Tibial artery (tissue), 4 donors: Measurements from ENCODE around the gene DCUN1D1.

Source experiments
- DNase-seq, 2 donors: peaks; one replicate each; pipeline ENCODE4 v3.0.0-alpha.2; 2019
- H3K27ac ChIP-seq, 2 donors: fragments of 200-600 bp; sonication (generic) in 1 of 2; 1 replicate in 1 of 2; 2 replicates in 1 of 2; pipeline ENCODE4 v1.5.1; 2018 to 2019; ENCODE audit warnings: mild to moderate bottlenecking in 1 of 2
- H3K27me3 ChIP-seq, 2 donors: fragments of 200-600 bp; sonication (generic) in 1 of 2; one replicate each; pipeline versions ENCODE4 v1.5.1 to v1.6.0; 2016 to 2019
- H3K36me3 ChIP-seq, 3 donors: fragments of 200-600 bp; sonication (generic) in 2 of 3; one replicate each; pipeline ENCODE4 v1.5.1; 2016 to 2019; ENCODE audit warnings: mild to moderate bottlenecking in 2 of 3
- H3K4me1 ChIP-seq, 4 donors: fragments of 200-600 bp; sonication (generic) in 2 of 4; 1 replicate in 3 of 4; 2 replicates in 1 of 4; pipeline ENCODE4 v1.5.1; 2016 to 2019
- H3K4me3 ChIP-seq, 2 donors: fragments of 200-600 bp; sonication (generic) in 1 of 2; 1 replicate in 1 of 2; 2 replicates in 1 of 2; pipeline ENCODE4 v1.5.1; 2018 to 2019; ENCODE audit warnings: mild to moderate bottlenecking in 2 of 2
- H3K9me3 ChIP-seq, 3 donors: fragments of 200-600 bp; sonication (generic) in 1 of 3; one replicate each; pipeline ENCODE4 v1.5.1; 2016 to 2019
- intact Hi-C: fragments of 100-400 bp; cut with DNase I; formaldehyde crosslinking; loops from one replicate; pipeline ENCODE4 v1.15.0; 2023; ENCODE audit warnings: low total_unique reads
- TF ChIP-seq, protein P1 (sequence below), 2 experiments: fragments of 200-600 bp in 1 of 2; fragments of 450-650 bp in 1 of 2; IDR thresholded peaks; one replicate each; pipeline ENCODE4 v1.5.1; 2017 to 2019; ENCODE audit warnings: antibody characterized with exemption in 2 of 2, mild to moderate bottlenecking in 1 of 2, moderate library complexity in 1 of 2

DCUN1D1 gene

GRCh38 chr3:182967218-182968204 is 12.8 kb downstream of the DCUN1D1 start:
- H3K27ac ChIP-seq: no peak overlapping the region
- TF ChIP-seq, protein P1, sequence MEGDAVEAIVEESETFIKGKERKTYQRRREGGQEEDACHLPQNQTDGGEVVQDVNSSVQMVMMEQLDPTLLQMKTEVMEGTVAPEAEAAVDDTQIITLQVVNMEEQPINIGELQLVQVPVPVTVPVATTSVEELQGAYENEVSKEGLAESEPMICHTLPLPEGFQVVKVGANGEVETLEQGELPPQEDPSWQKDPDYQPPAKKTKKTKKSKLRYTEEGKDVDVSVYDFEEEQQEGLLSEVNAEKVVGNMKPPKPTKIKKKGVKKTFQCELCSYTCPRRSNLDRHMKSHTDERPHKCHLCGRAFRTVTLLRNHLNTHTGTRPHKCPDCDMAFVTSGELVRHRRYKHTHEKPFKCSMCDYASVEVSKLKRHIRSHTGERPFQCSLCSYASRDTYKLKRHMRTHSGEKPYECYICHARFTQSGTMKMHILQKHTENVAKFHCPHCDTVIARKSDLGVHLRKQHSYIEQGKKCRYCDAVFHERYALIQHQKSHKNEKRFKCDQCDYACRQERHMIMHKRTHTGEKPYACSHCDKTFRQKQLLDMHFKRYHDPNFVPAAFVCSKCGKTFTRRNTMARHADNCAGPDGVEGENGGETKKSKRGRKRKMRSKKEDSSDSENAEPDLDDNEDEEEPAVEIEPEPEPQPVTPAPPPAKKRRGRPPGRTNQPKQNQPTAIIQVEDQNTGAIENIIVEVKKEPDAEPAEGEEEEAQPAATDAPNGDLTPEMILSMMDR (IDR thresholded peaks at IDR 0.05): no peak

DNA sequence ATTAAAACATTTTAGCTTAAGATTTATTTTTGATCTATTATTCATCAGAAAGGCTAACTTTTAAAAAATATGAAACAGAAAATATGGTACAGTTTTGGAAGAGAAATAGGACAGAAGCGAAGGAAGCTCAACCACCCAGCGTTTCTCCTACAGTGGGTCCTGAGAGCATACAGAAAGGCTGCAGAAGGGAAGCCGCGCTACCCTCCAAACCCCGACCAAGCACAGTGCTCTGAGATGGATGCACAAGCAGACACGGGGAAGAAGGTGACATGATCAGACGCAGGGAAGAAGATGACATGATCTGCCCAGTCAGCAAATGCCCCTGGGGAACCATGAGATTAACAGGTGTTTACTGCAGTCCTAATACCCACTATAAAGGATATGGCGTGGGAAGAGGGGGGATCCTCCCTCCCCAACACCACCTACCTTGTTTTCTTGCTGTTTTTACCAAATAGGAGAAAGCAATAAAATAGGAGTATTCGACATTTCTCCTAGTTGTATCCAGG is 14.4 kb downstream of the DCUN1D1 start:
- H3K27ac ChIP-seq: no peak overlapping the region
- H3K4me1 ChIP-seq: peaks cover 0 to 20% (median 7%) of the 10 kb centered on the region in 4 donors
- DNase-seq: no peak

More at GRCh38 chr3:182967218-182968204, 12.8 kb downstream of the DCUN1D1 start:
- no peaks in the 10 kb centered on the region for H3K9me3 ChIP-seq
- no peaks in the 10 kb centered on the region for H3K27me3 ChIP-seq
- no peak for DNase-seq
- H3K4me1 ChIP-seq: peaks cover 0 to 21% (median 6%) of the 10 kb centered on the region in 4 donors
- no peak overlapping the region for H3K4me3 ChIP-seq
- no peaks in the 10 kb centered on the region for H3K36me3 ChIP-seq
- intact Hi-C loops: no loop called here

DNA sequence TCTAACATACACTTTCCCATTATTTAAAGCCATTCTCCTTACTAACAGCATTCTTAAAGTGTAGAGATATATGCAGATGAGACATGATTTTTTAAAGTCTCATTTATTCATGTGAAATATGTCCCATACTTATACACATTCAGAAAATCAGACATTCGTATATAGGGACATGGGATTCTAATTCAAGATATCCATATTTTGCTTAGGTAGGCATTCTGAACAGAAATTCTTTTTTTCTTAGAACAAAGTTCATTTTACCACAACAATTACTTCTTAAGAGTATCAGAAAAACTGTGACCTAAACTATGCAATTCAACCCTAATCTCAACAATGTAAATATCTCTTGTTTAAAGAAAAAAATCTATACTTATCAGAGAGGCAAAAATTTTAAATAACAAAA is 16.2 kb downstream of the DCUN1D1 start:
- TF ChIP-seq, protein P1 (IDR thresholded peaks at IDR 0.05): no peak
- no peak overlapping the region for H3K27ac ChIP-seq
- intact Hi-C loops: no loop called here
- H3K4me3 ChIP-seq: no peak overlapping the region
- no peak for DNase-seq
- no peaks in the 10 kb centered on the region for H3K27me3 ChIP-seq
- peaks cover 0 to 9% (median 4%) of the 10 kb centered on the region in 4 donors for H3K4me1 ChIP-seq
- H3K36me3 ChIP-seq: peaks cover 0 to 5% (median 5%) of the 10 kb centered on the region in 3 donors
- H3K9me3 ChIP-seq: no peaks in the 10 kb centered on the region

More for the DNA sequence above, 14.4 kb downstream of the DCUN1D1 start:
- H3K36me3 ChIP-seq: peaks cover 0 to 5% (median 0%) of the 10 kb centered on the region in 3 donors
- H3K27me3 ChIP-seq: no peaks in the 10 kb centered on the region
- intact Hi-C loops: no loop called here
- TF ChIP-seq, protein P1 (IDR thresholded peaks at IDR 0.05): no peak
- no peaks in the 10 kb centered on the region for H3K9me3 ChIP-seq
- H3K4me3 ChIP-seq: no peak overlapping the region

- Histone ChIP-seq H3K36me3 (peaks cover 4 to 9% (median 8%) of the 10 kb centered on the region in 3 donors), H3K9me3 (no peaks in the 10 kb centered on the region), H3K4me3 (no peak overlapping the region), H3K4me1 (peaks cover 0 to 9% (median 4%) of the 10 kb centered on the region in 4 donors), H3K27ac (no peak overlapping the region), H3K27me3 (no peaks in the 10 kb centered on the region)
- peak in 1 of 2 donors; percentile 27 for DNase-seq
- intact Hi-C loops: no loop called here
- TF ChIP-seq, protein P1 (IDR thresholded peaks at IDR 0.05): no peak
Measured at GRCh38 chr3:182962166-182962565, 18.2 kb downstream of the DCUN1D1 start.

- TF ChIP-seq, protein P1 (IDR thresholded peaks at IDR 0.05): no peak
- peaks cover 4 to 15% (median 13%) of the 10 kb centered on the region in 3 donors for H3K36me3 ChIP-seq
- no peak overlapping the region for H3K27ac ChIP-seq
- H3K27me3 ChIP-seq: no peaks in the 10 kb centered on the region
- no peak for DNase-seq
- no peaks in the 10 kb centered on the region for H3K9me3 ChIP-seq
- H3K4me3 ChIP-seq: no peak overlapping the region
- H3K4me1 ChIP-seq: peaks cover 0 to 9% (median 4%) of the 10 kb centered on the region in 4 donors
- intact Hi-C loops: no loop called here
Measured at GRCh38 chr3:182959474-182960350, 20.6 kb downstream of the DCUN1D1 start.
